HepG2 (cell line): ENCODE measurements around the gene PADI6. TPM values are rescaled to one million over a fixed set of nuclear protein-coding genes. Genes with fewer than 3 reads are reported as not detected.

Experiments used
- ATAC-seq: fragments of 200-7000 bp; cut with Tn5 transposase; 3 replicates; pipeline ENCODE4 v1.9.1; 2020; ENCODE audit warnings: mild to moderate bottlenecking, moderate library complexity
- BruUV-seq: library from RNA; stranded (reverse); fragments of 400-500 nt; replicated peaks from 2 replicates; lab custom pipeline; 2021; lab: Mats Ljungman, UMichigan
- CTCF ChIA-PET: fragments of 300-600 bp; formaldehyde crosslinking; extraction: SDS; loops from one replicate; lab custom pipeline; 2021; ENCODE audit warnings: low total read pairs, inconsistent platforms, low intra/inter-chr PET ratio; lab: Yijun Ruan, JAX
- POLR2A ChIA-PET: fragments of 350-600 bp; sonication (Branson Sonifier 250); formaldehyde crosslinking; loops from one replicate; lab custom pipeline; 2020; ENCODE audit warnings: antibody characterized with exemption, inconsistent platforms; lab: Yijun Ruan, JAX
- DNase-seq: peaks from one replicate; pipeline ENCODE4 v3.0.0-alpha.2; 2015; ENCODE audit warnings: low spot score
- FAIRE-seq: peaks from 3 replicates; lab custom pipeline; 2011; peaks lifted over from hg19 to GRCh38; lab: Jason Lieb, UNC
- H2AFZ ChIP-seq: one replicate; pipeline ENCODE4 v1.6.1; 2011; ENCODE audit warnings: low read length, inconsistent platforms
- H3K27ac ChIP-seq: fragments of 300-600 bp; 3 replicates; pipeline ENCODE4 v1.8.0; 2011; ENCODE audit warnings: mixed run types, mild to moderate bottlenecking, mixed read lengths, low read length, inconsistent platforms; ENCODE audit not compliant: insufficient read depth; ENCODE audit errors: extremely low read length
- H3K27me3 ChIP-seq, 2 experiments: fragments of 200-600 bp in 1 of 2; 2 replicates in 1 of 2; 3 replicates in 1 of 2; pipeline versions ENCODE4 v1.6.0 to v1.8.0; 2011; ENCODE audit warnings: low read length in 2 of 2, mild to moderate bottlenecking in 2 of 2, moderate library complexity in 2 of 2, inconsistent platforms in 1 of 2; ENCODE audit not compliant: insufficient read depth in 2 of 2, control insufficient read depth in 1 of 2
- H3K36me3 ChIP-seq, 2 experiments: fragments of 200-600 bp in 1 of 2; replicated peaks in 1 of 2; 2 replicates in 1 of 2; 3 replicates in 1 of 2; pipeline versions ENCODE4 v1.5.1 to v1.8.0; 2011; ENCODE audit warnings: low read length in 2 of 2, inconsistent platforms in 1 of 2; ENCODE audit not compliant: insufficient read depth in 2 of 2, control insufficient read depth in 1 of 2
- H3K4me1 ChIP-seq: 2 replicates; pipeline ENCODE4 v1.5.1; 2012; ENCODE audit warnings: low read length, inconsistent platforms; ENCODE audit not compliant: insufficient read depth
- H3K4me2 ChIP-seq: 2 replicates; pipeline ENCODE4 v1.6.0; 2011; ENCODE audit warnings: low read depth, low read length, inconsistent platforms
- H3K4me3 ChIP-seq, 3 experiments: fragments of 200-600 bp in 1 of 3; sonication (generic), shearing (Covaris generic) in 1 of 3; replicated peaks in 1 of 3; 2 replicates each; pipeline ENCODE4 v1.5.1; 2011 to 2016; ENCODE audit warnings: low read length in 3 of 3, inconsistent platforms in 2 of 3, low read depth in 2 of 3, mild to moderate bottlenecking in 2 of 3, control low read depth in 1 of 3, mixed read lengths in 1 of 3; ENCODE audit not compliant: insufficient read depth in 1 of 3
- H3K79me2 ChIP-seq: one replicate; pipeline ENCODE4 v1.6.1; 2011; ENCODE audit warnings: low read length, inconsistent platforms; ENCODE audit not compliant: insufficient read depth
- H3K9ac ChIP-seq: 2 replicates; pipeline ENCODE4 v1.6.0; 2011; ENCODE audit warnings: mild to moderate bottlenecking, low read depth, low read length, inconsistent platforms; ENCODE audit not compliant: insufficient read depth
- H3K9me3 ChIP-seq: 2 replicates; pipeline ENCODE4 v1.5.1; 2012; ENCODE audit warnings: mild to moderate bottlenecking, low read length
- H4K20me1 ChIP-seq: 2 replicates; pipeline ENCODE4 v1.6.0; 2011; ENCODE audit warnings: inconsistent platforms, mild to moderate bottlenecking, low read length, moderate library complexity; ENCODE audit not compliant: insufficient read depth
- ARNT ChIP-seq: fragments of 450-650 bp; IDR thresholded peaks from 2 replicates; pipeline ENCODE4 v1.6.1; 2017
- NR2C2 ChIP-seq: sonication (generic); formaldehyde crosslinking; IDR thresholded peaks from 2 replicates; pipeline ENCODE4 v1.4.0; 2020; ENCODE audit warnings: missing genetic modification reagents, mild to moderate bottlenecking, moderate library complexity, borderline replicate concordance
- SMAD3 ChIP-seq: sonication (generic); formaldehyde crosslinking; IDR thresholded peaks from 2 replicates; pipeline ENCODE4 v1.4.0; 2020; ENCODE audit warnings: missing genetic modification reagents
- TP53 ChIP-seq: sonication (generic); formaldehyde crosslinking; conservative IDR thresholded peaks from 2 replicates; pipeline ENCODE4 v1.4.0; 2020; ENCODE audit warnings: missing genetic modification reagents
- ZFP36 ChIP-seq: fragments of 150-350 bp; IDR thresholded peaks from 2 replicates; pipeline ENCODE4 v1.6.1; 2018; ENCODE audit warnings: borderline replicate concordance, low read length, low read depth; ENCODE audit not compliant: partially characterized antibody
- ZFP36L1 ChIP-seq: sonication (generic); formaldehyde crosslinking; IDR thresholded peaks from 2 replicates; pipeline ENCODE4 v1.8.0; 2022; ENCODE audit warnings: mild to moderate bottlenecking, missing genetic modification reagents, moderate library complexity
- ZSCAN20 ChIP-seq: sonication (generic); formaldehyde crosslinking; IDR thresholded peaks from 2 replicates; pipeline ENCODE4 v1.4.0; 2020; ENCODE audit warnings: missing genetic modification reagents, mild to moderate bottlenecking, borderline replicate concordance
- WGBS: methylation state at CpG from one replicate; pipeline ENCODE4 v1.1.6; 2017; ENCODE audit warnings: low lambda C conversion rate; 5-methylcytosine and 5-hydroxymethylcytosine counted together
- in situ Hi-C: cut with HindIII; loops from 2 replicates; pipeline ENCODE4 v1.10.0; 2017; ENCODE audit warnings: low pct_unique_long_range_greater_than_20kb; ENCODE audit not compliant: extremely low pct_ligation_motif_present
- intact Hi-C: fragments of 100-400 bp; cut with micrococcal nuclease; formaldehyde crosslinking; loops from one replicate; pipeline ENCODE4 v1.10.0; 2022; ENCODE audit not compliant: unreplicated experiment
- polyA plus RNA-seq, 8 experiments: library from polyadenylated mRNA; depleted of rRNA in 3 of 8; stranded (reverse) in 7 of 8; unstranded in 1 of 8; fragments of >200 nt; fragmentation: Illumina TruSeq in 4 of 8; extraction: Trizol in 4 of 8; gene quantifications; 2 replicates each; pipeline versions ENCODE4 v1.2.1 to v1.2.3, GENCODE V29; 2011 to 2016; ENCODE audit warnings: low read depth in 4 of 8, missing spikeins in 1 of 8, mixed read lengths in 1 of 8; ENCODE audit not compliant: insufficient read depth in 1 of 8
- total RNA-seq, 5 experiments: library from RNA; depleted of rRNA; stranded (reverse); fragments of >200 nt; fragmentation: Illumina TruSeq; extraction: Trizol; gene quantifications; 2 replicates each; pipeline ENCODE4 v1.2.3, GENCODE V29; 2016; ENCODE audit warnings: low read depth in 1 of 5
- TF ChIP-seq, protein P1 (sequence below), 2 experiments: sonication (generic) in 1 of 2; formaldehyde crosslinking in 1 of 2; IDR thresholded peaks; 2 replicates each; pipeline versions ENCODE4 v1.5.1 to v1.6.1; 2011 to 2020; ENCODE audit warnings: borderline replicate concordance in 1 of 2, low read depth in 1 of 2, low read length in 1 of 2, mild to moderate bottlenecking in 1 of 2, missing genetic modification reagents in 1 of 2, moderate library complexity in 1 of 2
- TF ChIP-seq, protein P2 (sequence below): sonication (generic); formaldehyde crosslinking; IDR thresholded peaks from 2 replicates; pipeline ENCODE4 v1.9.0; 2022; ENCODE audit warnings: missing genetic modification reagents, mild to moderate bottlenecking, borderline replicate concordance

PADI6 gene
- total and polyA plus RNA-seq, 2 of the 13 experiments (the other 11 are each of a cell fraction or from before 2014, with no cell fraction given), result not detected

DNA sequence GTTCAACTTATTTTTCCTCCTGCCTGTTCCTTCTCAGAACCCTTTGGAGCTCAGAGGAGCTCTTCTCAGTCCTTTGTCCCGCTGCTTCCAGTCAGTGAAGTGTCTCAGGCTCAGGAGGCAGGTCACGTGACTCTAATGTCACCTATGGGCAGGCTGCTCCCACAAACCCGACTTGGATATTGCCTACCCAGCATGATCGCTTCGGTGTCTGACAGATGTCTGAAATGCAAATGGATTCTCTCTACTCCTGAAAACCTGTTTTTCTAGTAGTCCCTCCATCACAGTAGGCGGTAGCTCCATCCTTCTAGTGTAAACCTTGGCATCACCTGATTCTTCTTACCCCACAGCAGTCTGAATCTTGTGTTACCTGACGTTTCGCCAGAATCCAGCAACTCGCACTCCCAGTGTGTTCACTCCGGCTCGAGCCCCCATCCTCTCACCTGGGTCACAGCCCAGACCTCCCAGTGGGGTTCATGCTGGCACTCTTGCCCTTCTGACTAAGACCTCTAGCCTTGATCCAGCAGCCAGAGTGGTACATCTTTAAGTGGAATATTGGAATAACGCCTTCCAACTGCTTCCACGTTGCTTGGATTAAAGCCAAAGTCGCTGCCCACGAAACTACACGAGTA is 5.4 kb downstream of the PADI6 start (continued):
- TF ChIP-seq, protein P1, sequence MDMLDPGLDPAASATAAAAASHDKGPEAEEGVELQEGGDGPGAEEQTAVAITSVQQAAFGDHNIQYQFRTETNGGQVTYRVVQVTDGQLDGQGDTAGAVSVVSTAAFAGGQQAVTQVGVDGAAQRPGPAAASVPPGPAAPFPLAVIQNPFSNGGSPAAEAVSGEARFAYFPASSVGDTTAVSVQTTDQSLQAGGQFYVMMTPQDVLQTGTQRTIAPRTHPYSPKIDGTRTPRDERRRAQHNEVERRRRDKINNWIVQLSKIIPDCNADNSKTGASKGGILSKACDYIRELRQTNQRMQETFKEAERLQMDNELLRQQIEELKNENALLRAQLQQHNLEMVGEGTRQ (IDR thresholded peaks at IDR 0.05; ENCODE audit: low read depth, low read length), result peak; percentile 67
- TF ChIP-seq, protein P1 (CRISPR knock-in tag; IDR thresholded peaks at IDR 0.05; ENCODE audit: borderline replicate concordance), result no peak

DNA sequence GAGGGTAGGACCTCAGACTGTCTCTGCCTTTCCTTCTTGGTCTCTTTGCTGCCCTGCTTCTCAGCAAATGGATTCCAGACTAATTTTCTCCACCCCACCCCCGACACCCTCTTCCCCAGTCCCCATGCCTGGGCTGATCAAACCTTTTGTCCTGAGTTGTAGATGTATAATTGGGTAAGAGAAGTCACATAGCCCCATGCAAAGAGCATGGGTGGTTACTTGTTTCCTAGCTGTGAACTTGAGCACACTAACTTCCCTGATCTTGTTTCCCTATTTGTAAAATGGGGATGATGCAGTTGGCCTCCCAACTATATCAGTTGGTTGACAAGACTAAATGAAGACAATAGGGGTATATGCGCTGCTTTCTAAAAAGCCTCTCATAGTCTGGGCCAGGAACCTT is 9.2 kb downstream of the PADI6 start:
- ChIA-PET POLR2A (no interaction called here), CTCF (no interaction called here)
- Histone ChIP-seq H3K27ac (no peak overlapping the region), H3K36me3 (no peaks in the 10 kb centered on the region), H4K20me1 (no peaks in the 10 kb centered on the region), H3K4me2 (no peak overlapping the region), H2AFZ (no peak overlapping the region), H3K4me1 (no peaks in the 10 kb centered on the region), H3K79me2 (no peaks in the 10 kb centered on the region), H3K27me3 (peaks cover 8 to 72% of the 10 kb centered on the region in 2 experiments; a peak in 4 of 5 replicates), H3K9me3 (no peaks in the 10 kb centered on the region), H3K4me3 (no peak overlapping the region), H3K9ac (no peak overlapping the region)
- intact Hi-C loops, result no loop called here
- no peak for FAIRE-seq
- no peak for ATAC-seq
- BruUV-seq, result no TSS peak
- TF ChIP-seq ZFP36 (no peak), SMAD3 (CRISPR knock-in tag) (no peak), ZSCAN20 (CRISPR knock-in tag) (no peak), ZFP36L1 (CRISPR knock-in tag) (no peak), NR2C2 (CRISPR knock-in tag) (no peak), TP53 (CRISPR knock-in tag) (no peak), ARNT (no peak)
- TF ChIP-seq, protein P2, sequence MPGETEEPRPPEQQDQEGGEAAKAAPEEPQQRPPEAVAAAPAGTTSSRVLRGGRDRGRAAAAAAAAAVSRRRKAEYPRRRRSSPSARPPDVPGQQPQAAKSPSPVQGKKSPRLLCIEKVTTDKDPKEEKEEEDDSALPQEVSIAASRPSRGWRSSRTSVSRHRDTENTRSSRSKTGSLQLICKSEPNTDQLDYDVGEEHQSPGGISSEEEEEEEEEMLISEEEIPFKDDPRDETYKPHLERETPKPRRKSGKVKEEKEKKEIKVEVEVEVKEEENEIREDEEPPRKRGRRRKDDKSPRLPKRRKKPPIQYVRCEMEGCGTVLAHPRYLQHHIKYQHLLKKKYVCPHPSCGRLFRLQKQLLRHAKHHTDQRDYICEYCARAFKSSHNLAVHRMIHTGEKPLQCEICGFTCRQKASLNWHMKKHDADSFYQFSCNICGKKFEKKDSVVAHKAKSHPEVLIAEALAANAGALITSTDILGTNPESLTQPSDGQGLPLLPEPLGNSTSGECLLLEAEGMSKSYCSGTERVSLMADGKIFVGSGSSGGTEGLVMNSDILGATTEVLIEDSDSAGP, result no peak
- WGBS, result 50% methylated on average over 2 of the region's 2 CpGs
- in situ Hi-C loops, result no loop called here
- no peak for DNase-seq
